Amygdala (tissue), 56 donors: ENCODE measurements around the gene ZC3H12A.

Experiments used
- DNase-seq, 56 donors: peaks; one replicate each; lab custom pipeline; 2025; lab: John Stamatoyannopoulos, UW

Gene ZC3H12A

DNA sequence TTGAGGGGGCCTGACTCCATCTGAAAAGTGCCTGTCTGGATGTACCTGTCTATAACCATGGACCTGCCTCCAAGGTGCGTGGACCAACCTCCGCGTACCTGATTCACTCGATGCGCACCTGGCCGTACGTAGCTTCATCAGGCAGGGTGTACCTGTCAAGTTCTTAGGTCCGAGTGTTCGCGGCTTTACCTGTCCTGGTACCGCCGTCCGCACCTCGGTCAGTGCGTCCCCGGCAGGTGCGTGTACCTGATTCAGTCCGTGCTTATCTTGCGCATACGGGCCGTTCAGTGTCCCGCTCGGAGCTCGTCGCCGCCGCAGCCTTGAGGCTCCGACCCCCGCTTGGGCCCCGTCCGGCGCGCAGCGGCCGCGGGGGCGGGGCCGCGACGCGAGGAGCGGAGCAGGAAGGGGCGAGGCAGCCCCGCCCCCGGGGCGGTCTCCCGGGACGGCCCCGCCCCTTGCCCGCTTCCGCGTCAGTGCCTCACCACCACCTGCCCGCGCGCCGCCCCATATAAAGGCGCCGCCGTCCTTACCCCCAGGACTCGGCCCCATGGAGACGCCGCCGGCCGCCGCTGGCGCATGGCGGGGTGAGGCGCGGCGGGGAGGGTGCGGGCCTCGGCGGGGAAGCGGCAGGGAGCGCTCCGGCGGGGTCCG lies at the start of gene ZC3H12A:
ZC3H12A (plus strand) TSS at position 535 of the 651 bp plus-strand sequence. CDS start 917 bp downstream, outside the sequence.
- DNase-seq: peak in 49 of 56 donors; percentile 12 to 90 (median 56)

DNA sequence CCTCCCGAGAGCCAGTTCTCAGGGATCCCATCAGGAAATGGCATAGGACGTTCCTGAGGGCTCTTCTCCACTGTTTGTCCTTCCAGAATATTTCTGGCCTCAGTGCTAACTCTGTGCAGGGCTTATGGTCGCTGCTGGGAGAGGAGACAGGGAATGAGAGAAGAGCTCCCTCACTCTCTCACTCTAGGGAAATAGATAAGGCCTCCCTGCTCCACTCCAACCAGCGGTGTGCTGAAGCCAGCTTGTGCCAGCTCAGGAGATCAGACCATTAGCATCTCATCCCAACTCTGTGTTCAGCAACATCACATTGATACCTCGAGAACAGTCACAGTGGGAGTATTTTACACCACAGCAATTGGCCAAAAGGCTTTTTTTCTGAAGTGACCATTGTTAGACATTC lies 49.2 kb upstream of the ZC3H12A start:
- DNase-seq: no peak

DNA sequence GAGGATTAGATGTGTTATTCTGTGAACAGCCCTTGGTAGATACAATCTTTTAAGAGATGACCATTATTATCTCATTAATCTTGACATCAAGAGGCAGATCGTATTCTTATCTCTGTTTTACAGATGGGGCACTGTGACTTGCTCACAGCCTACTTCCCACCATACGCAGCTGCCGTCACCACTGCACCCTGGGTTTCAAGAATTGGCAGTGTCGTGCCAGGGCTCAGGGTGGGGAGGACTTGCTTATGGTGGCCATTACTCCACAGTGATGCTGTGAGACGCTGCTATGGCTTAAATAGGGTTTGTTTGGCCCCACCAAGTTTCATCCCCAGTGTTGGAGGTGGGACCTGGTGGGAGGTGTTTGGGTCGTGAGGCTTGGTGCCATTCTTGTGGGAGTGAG lies 45.4 kb upstream of the ZC3H12A start:
- no peak for DNase-seq

- no peak for DNase-seq
Measured at GRCh38 chr1:37430103-37430985, 44.0 kb upstream of the ZC3H12A start.

GRCh38 chr1:37432716-37433115 lies 41.7 kb upstream of the ZC3H12A start:
- DNase-seq: no peak

DNA sequence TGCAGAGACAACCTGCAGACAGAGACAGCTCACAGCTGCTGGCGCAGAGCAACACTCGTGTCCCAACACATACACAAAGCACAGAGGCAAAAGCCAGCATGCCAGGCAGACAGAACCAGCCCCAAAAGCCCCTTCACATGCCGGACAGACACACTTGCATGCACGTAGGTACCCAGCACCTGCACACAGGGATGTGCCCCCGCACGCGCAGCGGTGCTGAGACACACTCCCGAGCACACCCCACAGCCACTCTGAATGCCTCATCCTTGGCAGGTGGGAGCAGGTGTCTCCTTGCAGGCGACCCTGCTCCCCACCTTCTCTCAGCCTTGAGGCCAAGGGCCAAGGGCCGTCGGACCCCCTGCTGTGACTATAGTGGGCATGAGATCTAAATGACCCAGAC lies 41.2 kb upstream of the ZC3H12A start:
- no peak for DNase-seq

- DNase-seq: peak in 50 of 56 donors; percentile 6 to 84 (median 44)
Measured at GRCh38 chr1:37434292-37435225, 39.8 kb upstream of the ZC3H12A start.

DNA sequence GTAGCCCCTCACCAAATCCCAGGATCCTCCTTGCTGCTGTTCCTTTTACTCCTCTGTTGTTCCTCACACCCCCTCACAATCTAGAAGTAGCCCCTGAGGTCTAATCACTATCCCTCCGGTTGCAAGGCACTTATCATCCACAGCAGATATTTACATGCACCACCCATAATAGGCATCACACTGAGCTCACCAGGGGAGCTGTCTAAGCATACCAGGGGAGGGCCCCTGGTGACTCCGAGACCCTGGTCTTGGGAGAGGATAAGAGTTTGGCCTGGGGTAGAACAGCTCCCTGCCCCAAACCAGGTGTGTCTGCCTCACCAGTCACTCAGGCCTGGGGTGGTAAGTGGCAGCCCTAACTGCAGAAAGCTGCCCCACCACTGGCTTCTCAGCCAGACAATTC lies 37.3 kb upstream of the ZC3H12A start:
- no peak for DNase-seq

DNA sequence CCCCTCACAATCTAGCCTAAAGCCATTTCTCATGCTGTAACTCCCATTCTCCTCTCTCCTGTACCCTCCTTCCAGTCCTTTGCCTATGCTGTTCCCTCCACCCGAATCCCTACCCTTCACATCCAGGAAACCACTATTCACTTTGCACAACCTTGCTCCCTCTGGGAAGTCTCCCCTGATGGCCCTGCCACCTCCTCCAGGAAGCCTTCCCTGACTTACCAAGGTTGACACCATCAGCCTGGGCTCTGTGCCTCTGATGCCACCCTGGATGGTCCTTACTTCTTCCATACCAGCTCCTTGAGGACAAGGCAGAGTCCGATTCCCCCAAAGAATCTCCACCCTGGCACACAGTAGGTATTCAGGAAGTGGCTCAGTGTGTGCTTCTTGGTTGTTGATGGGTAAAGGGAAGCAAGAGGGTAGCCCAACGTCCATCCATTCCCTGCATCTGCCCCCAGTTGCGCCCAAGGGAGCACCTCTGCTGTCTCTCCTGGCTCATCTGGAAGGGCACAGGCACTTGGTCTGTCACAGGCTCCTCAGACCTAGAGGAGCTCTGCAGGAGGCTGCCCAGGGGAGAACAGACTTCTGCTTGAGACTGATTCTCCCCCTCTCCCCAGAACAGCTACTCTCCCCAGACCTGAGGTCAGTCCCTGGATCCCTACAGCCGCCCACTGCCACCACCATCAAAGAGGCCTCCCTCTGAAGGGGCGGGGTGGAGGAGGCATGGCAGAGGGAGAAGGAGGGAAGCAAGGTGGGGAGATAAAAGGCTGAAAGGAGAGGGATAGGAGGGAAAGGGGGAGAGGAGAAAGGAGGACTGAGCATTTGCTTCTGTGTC lies 36.1 kb upstream of the ZC3H12A start:
- no peak for DNase-seq

- no peak for DNase-seq
Measured at GRCh38 chr1:37438869-37439343, 35.5 kb upstream of the ZC3H12A start.

GRCh38 chr1:37439349-37439995 lies 34.9 kb upstream of the ZC3H12A start:
- DNase-seq: no peak

- DNase-seq: no peak
Measured at GRCh38 chr1:37441490-37441889, 32.9 kb upstream of the ZC3H12A start.

- DNase-seq: no peak
Measured at GRCh38 chr1:37442139-37442538, 32.2 kb upstream of the ZC3H12A start.

GRCh38 chr1:37442644-37443043 lies 31.7 kb upstream of the ZC3H12A start:
- DNase-seq: no peak

DNA sequence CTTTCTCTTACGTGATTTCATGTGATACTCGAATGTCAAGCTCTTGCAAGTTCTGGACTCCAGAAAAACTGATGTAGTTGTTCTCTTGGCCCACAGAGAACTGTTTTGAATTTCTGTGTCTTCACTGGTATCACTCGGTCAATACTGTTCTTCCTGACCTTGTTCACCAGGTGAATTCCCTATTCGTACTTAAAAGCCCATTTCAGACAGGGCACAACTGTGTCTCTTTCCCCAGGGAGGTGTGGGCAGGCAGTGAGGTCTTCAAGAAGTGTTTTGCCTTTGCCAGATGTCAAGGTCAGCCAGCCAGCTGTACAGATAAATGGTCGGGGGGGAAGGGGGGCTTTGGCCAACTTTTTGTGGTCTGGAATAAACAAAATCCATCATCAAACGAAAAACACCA lies 27.5 kb upstream of the ZC3H12A start:
- no peak for DNase-seq

- no peak for DNase-seq
Measured at GRCh38 chr1:37448185-37448584, 26.2 kb upstream of the ZC3H12A start.

DNA sequence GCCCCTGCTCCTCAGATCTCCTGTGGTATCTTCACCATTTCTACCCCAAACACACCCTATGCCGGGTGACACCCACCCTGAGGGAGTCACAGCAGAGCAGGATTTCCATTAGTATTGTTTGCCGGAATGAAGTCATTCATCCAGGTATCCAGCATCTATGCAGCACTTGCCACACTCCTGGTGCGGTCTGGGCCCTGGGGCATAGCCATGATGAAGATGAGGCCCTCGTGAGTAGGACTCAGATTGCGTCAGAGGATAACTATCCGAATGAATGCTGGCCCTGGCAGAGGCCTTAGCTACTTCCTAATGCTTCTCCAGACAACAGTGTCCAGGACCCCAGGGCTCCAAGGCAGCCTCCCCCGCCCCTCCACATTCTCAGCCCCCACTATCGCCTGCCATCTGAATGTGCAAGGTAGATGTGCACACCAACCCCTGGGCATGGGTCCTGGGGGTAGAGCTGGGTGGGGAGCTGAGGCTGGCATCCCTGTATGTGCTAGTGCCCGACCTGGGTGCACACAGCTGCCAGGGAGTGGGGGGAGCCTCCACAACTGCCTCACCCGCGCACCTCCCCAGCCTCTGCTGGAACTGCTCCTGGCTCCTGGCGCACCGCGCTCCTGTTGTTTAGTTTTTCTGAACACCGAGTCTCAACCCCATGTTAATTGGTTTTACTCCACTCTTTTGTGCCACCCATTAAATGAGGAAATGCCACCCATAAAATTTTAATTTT lies 25.5 kb upstream of the ZC3H12A start:
- DNase-seq: no peak

- DNase-seq: no peak
Measured at GRCh38 chr1:37449936-37450335, 24.4 kb upstream of the ZC3H12A start.

DNA sequence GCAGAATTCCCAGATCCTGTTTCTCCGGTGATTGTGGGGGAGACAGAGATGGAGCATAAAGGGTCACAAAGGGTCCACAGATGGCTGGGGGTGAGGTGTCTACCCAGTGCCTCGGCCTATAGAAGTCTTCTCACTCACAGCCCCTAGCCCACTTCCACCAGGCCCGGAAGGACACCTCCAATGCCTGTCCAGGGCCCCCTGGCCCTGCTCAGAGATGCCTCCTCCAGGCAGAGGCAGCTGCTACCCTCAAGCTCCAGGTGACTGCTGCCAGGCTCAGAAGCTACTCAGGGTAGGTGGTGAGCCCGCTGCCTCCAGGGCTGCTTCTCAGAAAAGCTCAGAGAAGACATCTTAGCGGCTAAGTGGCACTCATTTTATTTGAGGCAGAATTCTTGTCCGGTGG lies 22.0 kb upstream of the ZC3H12A start:
- DNase-seq: no peak
